Left hindlimb (tissue), 1 donor: ENCODE data around the gene OTUD3.
"Not testable (repeated sequence)": the region's sequence is repeated elsewhere in the genome, so short reads cannot be mapped to it uniquely, and the experiment has no call there.

Source experiments
- DNase-seq: peaks from one replicate; pipeline ENCODE4 v3.0.0-alpha.2; 2018

OTUD3 gene

GRCh38 chr1:19882111-19883071 is at the start of gene OTUD3:
TSS of gene OTUD3 (plus strand) at chr1:19882395. CDS start at chr1:19882514, 119 bp downstream.
- DNase-seq = peak; percentile 96

DNA sequence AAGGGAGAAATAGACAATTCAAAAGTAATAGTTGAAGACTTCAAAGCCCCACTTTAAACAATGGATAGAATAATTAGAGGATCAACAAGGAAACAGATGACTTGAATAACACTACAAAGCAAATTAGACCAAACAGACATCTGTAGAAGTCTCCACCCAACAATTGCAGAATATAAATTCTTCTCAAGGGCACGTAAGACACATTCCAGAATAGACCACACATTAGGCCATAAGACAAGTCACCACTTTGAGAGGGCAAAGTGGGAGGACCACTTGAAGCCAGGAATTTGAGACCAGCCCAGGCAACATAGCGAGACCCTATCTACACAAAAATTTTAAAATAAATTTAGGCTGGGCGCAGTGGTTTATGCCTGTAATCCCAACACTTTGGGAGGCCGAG is 46.6 kb upstream of the OTUD3 start:
- DNase-seq = no peak

DNA sequence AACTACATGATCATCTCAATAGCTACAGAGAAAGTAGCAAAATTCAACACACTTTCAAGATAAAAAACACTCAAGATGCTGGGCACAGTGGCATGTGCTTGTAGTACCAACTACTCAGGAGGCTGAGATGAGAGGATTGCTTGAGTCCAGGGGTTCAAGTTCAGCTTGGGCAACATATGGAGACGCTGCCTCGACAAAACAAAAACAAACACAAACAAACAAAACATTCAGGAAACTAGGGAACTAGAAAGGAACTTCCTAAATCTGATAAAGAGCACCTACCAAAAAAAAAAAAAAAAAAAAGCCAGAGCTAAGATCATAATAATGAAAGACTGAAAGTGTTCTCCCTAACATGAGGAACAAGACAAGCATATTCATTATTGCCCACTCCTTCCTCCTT is 44.3 kb upstream of the OTUD3 start:
- DNase-seq = no peak

GRCh38 chr1:19840228-19840627 is 42.0 kb upstream of the OTUD3 start:
- no peak for DNase-seq

DNA sequence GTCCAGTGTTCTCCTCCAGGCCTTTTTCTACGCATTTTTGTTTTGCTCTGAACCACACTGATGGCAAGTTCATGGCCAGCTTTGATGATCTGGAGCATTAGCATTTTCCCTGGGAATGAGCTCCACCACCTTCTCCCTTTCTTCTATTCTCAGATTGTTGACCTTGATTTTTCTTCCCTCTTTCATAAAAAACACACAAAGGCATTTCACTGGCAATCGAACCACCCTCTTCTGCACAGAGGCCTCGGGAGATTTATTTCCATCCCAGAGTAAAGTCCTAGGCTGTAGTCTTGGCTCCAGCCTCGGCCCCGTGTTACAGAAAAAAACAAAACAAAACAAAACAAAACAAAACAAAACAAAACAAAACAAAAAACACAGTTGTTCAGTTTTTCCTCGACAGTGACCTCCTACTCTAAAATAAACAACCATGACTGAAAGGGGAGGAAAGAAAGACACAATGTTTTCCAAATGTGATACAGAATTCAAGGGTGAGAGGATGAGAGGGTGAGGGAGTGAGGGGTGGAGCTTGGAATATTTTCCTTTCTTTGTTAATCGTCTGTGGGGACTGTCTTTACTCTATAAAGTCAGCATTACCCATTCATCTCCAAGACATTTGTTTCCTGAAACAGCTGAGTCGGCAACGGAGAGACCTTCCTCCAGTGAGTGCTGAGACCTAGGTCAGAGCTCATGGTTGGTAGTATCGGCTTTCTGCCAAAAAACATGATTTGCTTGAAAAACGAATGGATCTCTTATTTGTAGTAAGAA is 37.3 kb upstream of the OTUD3 start:
- DNase-seq = no peak

DNA sequence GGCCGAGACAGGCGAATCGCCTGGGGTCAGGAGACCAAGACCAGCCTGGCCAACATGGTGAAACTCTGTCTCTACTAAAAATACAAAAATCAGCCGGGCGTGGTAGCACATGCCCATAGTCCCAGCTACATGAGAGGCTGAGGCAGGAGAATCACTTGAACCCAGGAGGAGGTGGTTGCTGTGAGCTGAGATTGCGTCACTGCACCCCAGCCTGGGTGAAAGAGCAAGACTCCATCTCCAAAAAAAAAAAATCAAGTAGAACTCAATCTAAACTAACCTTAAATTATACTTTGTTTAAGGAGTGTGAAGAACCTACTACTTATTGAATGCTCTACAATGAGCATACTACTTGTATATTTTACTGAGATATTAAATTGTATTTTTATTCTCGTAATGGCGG is 36.6 kb upstream of the OTUD3 start:
- no peak for DNase-seq

DNA sequence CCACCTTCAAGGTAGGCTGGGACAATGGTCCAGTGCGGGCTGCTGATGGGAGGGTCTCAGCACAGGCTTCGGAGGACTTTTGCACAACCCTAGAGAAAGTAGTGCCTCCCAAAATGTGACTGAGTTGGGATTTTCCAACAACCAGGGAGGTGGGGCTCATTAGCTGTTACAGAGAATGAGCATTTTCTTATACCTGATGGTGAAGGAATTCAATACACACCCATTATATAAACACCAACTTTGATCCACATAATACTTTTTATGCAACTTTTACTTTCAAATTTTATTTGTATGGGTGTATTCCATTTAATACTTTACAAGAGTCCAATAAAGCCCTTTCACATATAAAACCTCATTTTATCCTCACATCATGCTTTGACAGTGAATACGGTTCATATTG is 35.9 kb upstream of the OTUD3 start:
- DNase-seq = no peak

DNA sequence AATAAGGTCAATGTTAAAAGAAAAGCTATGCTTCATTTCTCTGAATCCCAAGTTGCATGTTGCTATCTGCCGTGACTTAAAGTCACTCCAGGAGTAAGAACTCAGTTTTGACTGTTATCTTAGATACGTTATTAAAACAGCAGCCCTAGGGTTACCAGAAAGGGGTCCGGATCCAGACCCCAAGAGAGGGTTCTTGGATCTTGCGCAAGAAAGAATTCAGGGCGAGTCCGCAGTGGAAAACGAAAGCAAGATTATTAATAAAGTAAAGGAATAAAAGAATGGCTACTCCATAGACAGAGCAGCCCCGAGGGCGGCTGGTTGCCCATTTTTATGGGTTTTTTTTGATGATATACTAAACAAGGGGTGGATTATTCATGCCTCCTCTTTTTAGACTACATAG is 34.9 kb upstream of the OTUD3 start:
- not testable (repeated sequence) for DNase-seq

- not testable (repeated sequence) for DNase-seq
These were observed 32.9 kb upstream of the OTUD3 start for GRCh38 chr1:19849307-19849706.

DNA sequence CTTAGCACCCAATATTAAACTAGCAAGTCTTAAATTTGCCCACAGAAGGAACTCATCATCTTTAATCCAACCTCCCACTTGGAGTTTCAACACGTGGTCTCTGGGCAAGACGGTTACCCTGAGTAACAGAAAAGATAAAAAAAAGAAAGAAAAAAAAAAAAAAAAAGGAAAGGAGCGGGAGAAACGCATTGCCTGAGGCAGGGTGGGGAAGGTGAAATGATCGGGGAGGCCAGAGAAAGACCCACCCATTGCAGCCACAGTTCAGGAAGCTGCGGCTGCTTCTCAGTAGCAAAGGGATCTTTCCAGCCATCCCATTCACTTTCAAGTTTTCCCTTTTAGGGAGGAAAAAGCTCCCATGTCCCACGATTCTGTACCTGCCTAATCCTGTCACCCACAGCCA is 32.0 kb upstream of the OTUD3 start:
- DNase-seq = no peak

DNA sequence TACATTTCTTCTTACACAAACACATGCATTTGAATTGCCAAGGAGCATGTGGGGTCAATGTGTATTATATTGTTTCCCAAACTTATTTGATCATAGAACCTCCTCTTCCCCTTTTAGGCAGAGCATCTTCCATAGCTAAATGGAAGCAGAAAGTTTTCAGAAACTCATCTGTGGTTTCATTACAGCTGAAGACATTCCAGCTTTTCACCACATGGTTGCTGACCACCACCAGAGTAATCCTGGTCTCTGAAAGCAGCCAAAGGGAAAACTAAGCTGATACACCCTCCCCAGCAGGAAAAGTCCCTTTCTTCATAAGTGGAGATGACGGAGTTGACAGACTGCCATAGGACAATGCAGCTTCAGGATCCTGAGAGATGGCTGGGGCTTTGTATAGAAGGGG is 30.2 kb upstream of the OTUD3 start:
- no peak for DNase-seq

GRCh38 chr1:19854866-19855265 is 27.3 kb upstream of the OTUD3 start:
- no peak for DNase-seq

GRCh38 chr1:19858893-19859292 is 23.3 kb upstream of the OTUD3 start:
- DNase-seq = no peak

- DNase-seq = no peak
These were observed 22.3 kb upstream of the OTUD3 start for GRCh38 chr1:19859876-19860275.

- DNase-seq = no peak
These were observed 21.8 kb upstream of the OTUD3 start for GRCh38 chr1:19860418-19860817.

- no peak for DNase-seq
These were observed 21.2 kb upstream of the OTUD3 start for GRCh38 chr1:19861034-19861433.

- DNase-seq = no peak
These were observed 20.2 kb upstream of the OTUD3 start for GRCh38 chr1:19861842-19862530.

GRCh38 chr1:19862944-19863343 is 19.3 kb upstream of the OTUD3 start:
- no peak for DNase-seq

GRCh38 chr1:19864570-19865160 is 17.5 kb upstream of the OTUD3 start:
- DNase-seq = no peak

DNA sequence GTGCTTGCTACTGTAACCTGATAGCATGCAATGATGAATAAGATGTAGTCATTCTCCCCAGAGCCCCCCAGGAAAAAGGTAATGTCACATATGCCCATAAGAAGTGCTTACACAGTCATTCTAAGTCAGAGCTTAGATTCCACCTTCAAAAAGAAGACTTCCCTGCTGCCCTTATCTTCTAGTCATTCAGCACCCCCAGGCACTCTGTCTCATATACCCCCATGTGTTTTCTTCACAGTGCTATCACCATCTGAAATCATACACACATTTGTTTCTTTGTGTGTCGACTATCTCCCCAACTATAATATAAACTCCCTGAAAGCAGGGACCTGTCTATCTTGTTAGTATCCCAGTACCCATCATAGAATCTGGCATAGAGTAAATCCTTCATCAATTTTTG is 16.2 kb upstream of the OTUD3 start:
- no peak for DNase-seq

- DNase-seq = no peak
These were observed 15.4 kb upstream of the OTUD3 start for GRCh38 chr1:19866758-19867157.

- not testable (repeated sequence) for DNase-seq
These were observed 13.6 kb upstream of the OTUD3 start for GRCh38 chr1:19868575-19868974.

- not testable (repeated sequence) for DNase-seq
These were observed 12.7 kb upstream of the OTUD3 start for GRCh38 chr1:19869453-19869852.
